ENCODE data around the gene EIF3D. TPM values are rescaled to one million over a fixed set of nuclear protein-coding genes. Genes with fewer than 3 reads are reported as not detected.
A peak's percentile ranks its signal among the peaks of the same experiment; 100 is the strongest.

The EIF3D gene
- total RNA-seq, 1 experiment from 2014 or later = 351 TPM

DNA sequence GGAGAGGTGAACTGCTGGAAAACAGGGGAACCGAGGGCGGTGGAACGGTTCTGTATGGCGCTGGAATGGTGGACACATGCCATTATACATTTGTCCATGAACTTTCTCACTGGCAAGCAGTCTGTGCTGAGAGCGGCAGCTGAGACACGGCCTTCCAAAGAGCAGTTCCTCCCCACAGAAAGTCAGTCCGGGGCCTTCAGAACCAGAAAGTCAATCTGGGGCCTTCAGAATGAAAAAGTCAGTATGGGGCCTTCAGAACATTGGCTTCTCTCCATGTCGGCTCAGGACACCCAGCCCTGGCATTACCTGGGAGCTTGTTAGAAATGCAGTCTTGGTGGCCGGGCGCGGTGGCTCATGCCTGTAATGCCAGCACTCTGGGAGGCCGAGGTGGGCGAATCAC, 56.3 kb downstream of the EIF3D start:
- H3K4me1 ChIP-seq (replicated peaks) = peaks cover 52% of the 10 kb centered on the region
- no peak for DNase-seq (ENCODE audit: low read depth in 1 of 2, low spot score in 2 of 2)
- H3K27me3 ChIP-seq (replicated peaks) = no peaks in the 10 kb centered on the region
- H3K9me3 ChIP-seq (replicated peaks) = no peaks in the 10 kb centered on the region
- H3K36me3 ChIP-seq = peaks cover 68% of the 10 kb centered on the region
- H3K4me3 ChIP-seq = no peak overlapping the region
- H3K27ac ChIP-seq = 0 out of 2 replicates have a peak overlapping the region, but pooled peaks have one; percentile 54

DNA sequence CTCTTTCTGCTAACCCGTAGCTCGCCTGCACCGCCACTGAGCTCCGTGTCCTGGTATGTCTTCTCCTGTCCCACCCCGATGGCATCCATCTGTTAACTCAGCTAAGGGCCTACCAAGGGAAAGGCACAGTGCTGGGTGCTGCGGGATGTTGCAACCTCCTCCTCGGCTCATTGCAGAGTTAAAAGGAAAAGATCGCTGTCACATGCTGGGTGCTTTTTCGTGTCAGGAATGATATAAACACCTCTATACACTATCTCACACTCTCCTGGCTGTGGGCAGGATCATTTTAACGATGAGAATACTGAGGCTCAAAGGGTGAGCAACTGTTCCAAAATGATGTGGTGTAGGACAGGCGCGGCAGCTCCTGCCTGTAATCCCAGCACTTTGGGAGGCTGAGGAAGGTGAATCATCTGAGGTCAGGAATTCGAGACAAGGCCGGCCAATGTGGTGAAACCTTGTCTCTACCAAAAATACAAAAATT, 57.6 kb downstream of the EIF3D start:
- H3K4me3 ChIP-seq = no peak overlapping the region
- H3K27me3 ChIP-seq (replicated peaks) = no peaks in the 10 kb centered on the region
- H3K36me3 ChIP-seq = peaks cover 66% of the 10 kb centered on the region
- no peaks in the 10 kb centered on the region for H3K9me3 ChIP-seq (replicated peaks)
- DNase-seq (ENCODE audit: low read depth in 1 of 2, low spot score in 2 of 2) = peak; percentile 57 to 80
- peaks cover 65% of the 10 kb centered on the region for H3K4me1 ChIP-seq (replicated peaks)
- peak overlapping the region; percentile 54 for H3K27ac ChIP-seq

DNA sequence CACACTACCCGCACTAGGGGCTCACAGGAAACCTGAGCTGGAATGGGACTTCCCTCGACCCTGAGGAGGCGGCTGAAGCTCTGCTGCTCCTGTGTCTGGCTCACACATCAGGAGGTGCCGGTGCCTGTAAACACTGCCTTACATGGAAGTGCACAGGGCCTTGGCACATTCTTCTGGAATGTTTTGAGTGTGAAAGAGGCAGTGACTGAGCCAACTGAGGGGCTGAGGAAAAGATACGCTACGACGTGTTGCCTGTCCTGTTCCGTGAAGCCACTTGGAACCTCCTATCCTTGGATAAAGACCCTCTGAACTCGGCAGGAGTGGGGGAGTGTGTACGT, 58.0 kb downstream of the EIF3D start:
- peaks cover 69% of the 10 kb centered on the region for H3K4me1 ChIP-seq (replicated peaks)
- peaks cover 62% of the 10 kb centered on the region for H3K36me3 ChIP-seq
- no peaks in the 10 kb centered on the region for H3K27me3 ChIP-seq (replicated peaks)
- no peaks in the 10 kb centered on the region for H3K9me3 ChIP-seq (replicated peaks)
- no peak overlapping the region for H3K4me3 ChIP-seq
- peak overlapping the region; percentile 54 for H3K27ac ChIP-seq
- DNase-seq (ENCODE audit: low read depth in 1 of 2, low spot score in 2 of 2) = peak in 1 of 2 experiments; percentile 38

GRCh38 chr22:36470162-36470993, 58.6 kb downstream of the EIF3D start:
- Histone ChIP-seq H3K9me3 (replicated peaks) (no peaks in the 10 kb centered on the region), H3K36me3 (peaks cover 56% of the 10 kb centered on the region), H3K4me3 (no peak overlapping the region), H3K27me3 (replicated peaks) (no peaks in the 10 kb centered on the region), H3K4me1 (replicated peaks) (peaks cover 75% of the 10 kb centered on the region), H3K27ac (peak overlapping the region; percentile 53)
- peak; percentile 89 to 90 for DNase-seq (ENCODE audit: low read depth in 1 of 2, low spot score in 2 of 2)

- peaks cover 85% of the 10 kb centered on the region for H3K4me1 ChIP-seq (replicated peaks)
- H3K4me3 ChIP-seq = no peak overlapping the region
Measured at GRCh38 chr22:36469094-36469710, 59.8 kb downstream of the EIF3D start.

DNA sequence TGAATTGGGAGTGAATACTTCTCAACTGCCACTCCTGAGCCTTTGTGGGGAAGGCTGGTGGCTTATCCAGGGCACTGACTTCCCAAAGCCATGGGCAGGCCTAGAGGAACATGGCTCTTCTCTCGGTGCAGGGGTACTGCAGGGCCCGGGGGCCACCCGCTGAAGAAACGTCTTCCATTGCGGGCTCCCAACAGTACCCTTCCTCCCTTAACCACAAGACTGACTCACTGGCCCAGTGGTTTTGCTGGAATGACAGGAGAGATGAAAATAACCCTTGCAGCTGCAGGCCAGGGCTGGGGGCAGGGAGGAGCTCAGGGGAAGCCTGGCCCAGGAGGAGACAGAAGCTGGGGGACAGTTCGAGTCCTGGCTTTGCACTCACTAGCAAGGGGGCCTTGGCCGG, 61.0 kb downstream of the EIF3D start:
- H3K27me3 ChIP-seq (replicated peaks) = no peaks in the 10 kb centered on the region
- no peaks in the 10 kb centered on the region for H3K9me3 ChIP-seq (replicated peaks)
- H3K4me3 ChIP-seq = no peak overlapping the region
- H3K36me3 ChIP-seq = peaks cover 32% of the 10 kb centered on the region
- H3K27ac ChIP-seq = peak overlapping the region; percentile 94
- H3K4me1 ChIP-seq (replicated peaks) = peaks cover 85% of the 10 kb centered on the region
- DNase-seq (ENCODE audit: low read depth in 1 of 2, low spot score in 2 of 2) = peak; percentile 96 to 97

More at GRCh38 chr22:36469094-36469710, 59.8 kb downstream of the EIF3D start:
- H3K27ac ChIP-seq = peak overlapping the region; percentile 53; the same call in 1 of the 2 replicates
- no peaks in the 10 kb centered on the region for H3K27me3 ChIP-seq (replicated peaks)
- H3K9me3 ChIP-seq (replicated peaks) = no peaks in the 10 kb centered on the region
- peak in 1 of 2 experiments; percentile 31 for DNase-seq (ENCODE audit: low read depth in 1 of 2, low spot score in 2 of 2)
- peaks cover 45% of the 10 kb centered on the region for H3K36me3 ChIP-seq

- no peaks in the 10 kb centered on the region for H3K27me3 ChIP-seq (replicated peaks)
- H3K4me1 ChIP-seq (replicated peaks) = peaks cover 85% of the 10 kb centered on the region
- H3K27ac ChIP-seq = peak overlapping the region; percentile 94
- peak; percentile 88 to 89 for DNase-seq (ENCODE audit: low read depth in 1 of 2, low spot score in 2 of 2)
- H3K4me3 ChIP-seq = no peak overlapping the region
- H3K9me3 ChIP-seq (replicated peaks) = no peaks in the 10 kb centered on the region
- peaks cover 25% of the 10 kb centered on the region for H3K36me3 ChIP-seq
Measured at GRCh38 chr22:36467042-36467810, 61.7 kb downstream of the EIF3D start.

- no peaks in the 10 kb centered on the region for H3K9me3 ChIP-seq (replicated peaks)
- H3K4me1 ChIP-seq (replicated peaks) = peaks cover 85% of the 10 kb centered on the region
- H3K4me3 ChIP-seq = no peak overlapping the region
- peaks cover 18% of the 10 kb centered on the region for H3K36me3 ChIP-seq
- no peak for DNase-seq (ENCODE audit: low read depth in 1 of 2, low spot score in 2 of 2)
- no peaks in the 10 kb centered on the region for H3K27me3 ChIP-seq (replicated peaks)
- H3K27ac ChIP-seq = peak overlapping the region; percentile 94
Measured at GRCh38 chr22:36466258-36466657, 62.7 kb downstream of the EIF3D start.

DNA sequence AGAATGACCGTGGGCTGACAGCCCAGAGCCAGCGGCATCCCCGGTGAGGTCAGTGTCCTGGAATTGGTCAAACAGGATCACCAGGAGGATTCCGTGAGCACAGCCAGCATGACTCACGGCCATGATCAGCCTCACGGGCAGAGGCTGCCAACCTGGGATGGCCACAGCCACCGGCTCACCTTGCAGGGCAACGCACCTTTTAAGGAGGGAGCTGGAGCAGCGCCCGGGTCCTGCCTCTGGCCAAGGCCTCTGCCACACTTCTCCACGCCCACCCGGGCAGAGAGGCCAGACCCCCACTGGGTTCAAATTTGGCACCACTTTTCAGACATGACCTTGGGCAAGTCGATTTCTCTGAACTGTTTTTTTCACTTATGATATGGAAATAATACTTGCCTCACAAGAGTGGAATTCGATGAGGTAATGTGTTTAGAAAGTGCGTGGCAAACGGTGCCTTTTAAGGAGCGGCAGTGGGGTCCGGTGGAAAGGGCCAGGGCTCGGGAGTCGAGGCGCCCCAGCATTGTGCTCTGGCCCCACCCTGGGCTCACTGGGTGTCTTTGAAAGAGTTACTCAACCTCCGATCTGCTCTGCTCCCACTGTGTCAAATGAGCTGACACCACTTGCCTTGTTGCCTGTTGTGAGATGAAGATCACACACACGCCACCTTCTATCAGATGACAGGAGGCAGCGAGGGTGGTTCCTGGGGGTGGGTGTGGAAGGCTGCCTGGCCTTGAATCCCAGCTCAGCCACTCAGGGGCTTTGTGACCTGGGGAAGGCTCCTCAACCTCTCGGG, 63.5 kb downstream of the EIF3D start:
- Histone ChIP-seq H3K4me1 (replicated peaks) (peaks cover 78% of the 10 kb centered on the region), H3K27me3 (replicated peaks) (no peaks in the 10 kb centered on the region), H3K4me3 (no peak overlapping the region), H3K27ac (peak overlapping the region; percentile 94), H3K9me3 (replicated peaks) (no peaks in the 10 kb centered on the region), H3K36me3 (peaks cover 12% of the 10 kb centered on the region)
- peak; percentile 93 to 97 for DNase-seq (ENCODE audit: low read depth in 1 of 2, low spot score in 2 of 2)

DNA sequence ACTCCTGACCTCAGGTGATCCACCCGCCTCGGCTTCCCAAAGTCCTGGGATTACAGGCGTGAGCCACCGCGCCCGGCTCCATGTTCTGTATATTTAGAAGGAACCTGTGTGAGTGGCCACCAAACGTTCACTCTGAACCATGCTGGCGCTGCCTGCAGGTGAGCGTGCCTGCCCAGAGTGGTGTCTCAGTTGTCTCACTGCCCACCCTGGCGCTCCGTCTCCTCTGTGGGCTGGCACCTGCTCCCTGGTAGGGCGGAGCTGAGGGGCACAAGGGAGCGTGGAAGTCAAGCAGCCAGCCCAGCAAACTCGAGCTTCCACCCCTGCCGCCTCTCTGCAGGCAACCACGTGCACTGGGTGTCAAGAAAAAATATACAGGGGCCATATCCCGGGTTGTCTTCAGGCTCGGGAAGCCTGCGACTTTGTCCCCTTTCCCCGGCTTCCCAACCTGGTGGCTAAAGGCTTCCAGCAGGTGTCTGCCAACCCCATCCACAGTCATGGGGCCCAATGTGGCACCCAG, 64.2 kb downstream of the EIF3D start:
- DNase-seq (ENCODE audit: low read depth in 1 of 2, low spot score in 2 of 2) = no peak
- H3K9me3 ChIP-seq (replicated peaks) = no peaks in the 10 kb centered on the region
- peaks cover 71% of the 10 kb centered on the region for H3K4me1 ChIP-seq (replicated peaks)
- no peaks in the 10 kb centered on the region for H3K27me3 ChIP-seq (replicated peaks)
- H3K27ac ChIP-seq = peak overlapping the region; percentile 94
- H3K4me3 ChIP-seq = no peak overlapping the region
- peaks cover 12% of the 10 kb centered on the region for H3K36me3 ChIP-seq

DNA sequence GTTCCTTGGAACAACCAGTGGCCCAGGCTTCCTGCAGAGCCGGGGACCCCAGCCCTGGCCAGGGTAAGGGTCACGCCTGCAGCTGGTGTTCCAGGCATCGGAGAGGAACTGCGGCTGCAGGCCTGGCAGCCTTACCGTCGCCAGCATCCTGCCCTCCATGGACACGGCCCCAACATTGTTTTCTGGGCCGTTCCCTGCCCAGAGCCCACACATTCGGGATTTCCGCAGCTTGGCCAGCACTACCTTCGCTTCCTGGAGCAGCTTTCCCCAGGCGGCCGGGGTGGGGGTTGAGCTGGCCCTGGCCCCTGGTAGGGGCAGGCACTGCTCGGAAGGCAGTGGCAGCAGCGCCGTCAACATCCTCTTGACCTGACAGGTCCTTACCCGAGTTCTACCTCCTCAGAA, 65.2 kb downstream of the EIF3D start:
- Histone ChIP-seq H3K27ac (no peak overlapping the region), H3K4me1 (replicated peaks) (peaks cover 61% of the 10 kb centered on the region), H3K36me3 (peaks cover 12% of the 10 kb centered on the region), H3K4me3 (no peak overlapping the region), H3K9me3 (replicated peaks) (no peaks in the 10 kb centered on the region), H3K27me3 (replicated peaks) (no peaks in the 10 kb centered on the region)
- DNase-seq (ENCODE audit: low read depth in 1 of 2, low spot score in 2 of 2) = no peak

DNA sequence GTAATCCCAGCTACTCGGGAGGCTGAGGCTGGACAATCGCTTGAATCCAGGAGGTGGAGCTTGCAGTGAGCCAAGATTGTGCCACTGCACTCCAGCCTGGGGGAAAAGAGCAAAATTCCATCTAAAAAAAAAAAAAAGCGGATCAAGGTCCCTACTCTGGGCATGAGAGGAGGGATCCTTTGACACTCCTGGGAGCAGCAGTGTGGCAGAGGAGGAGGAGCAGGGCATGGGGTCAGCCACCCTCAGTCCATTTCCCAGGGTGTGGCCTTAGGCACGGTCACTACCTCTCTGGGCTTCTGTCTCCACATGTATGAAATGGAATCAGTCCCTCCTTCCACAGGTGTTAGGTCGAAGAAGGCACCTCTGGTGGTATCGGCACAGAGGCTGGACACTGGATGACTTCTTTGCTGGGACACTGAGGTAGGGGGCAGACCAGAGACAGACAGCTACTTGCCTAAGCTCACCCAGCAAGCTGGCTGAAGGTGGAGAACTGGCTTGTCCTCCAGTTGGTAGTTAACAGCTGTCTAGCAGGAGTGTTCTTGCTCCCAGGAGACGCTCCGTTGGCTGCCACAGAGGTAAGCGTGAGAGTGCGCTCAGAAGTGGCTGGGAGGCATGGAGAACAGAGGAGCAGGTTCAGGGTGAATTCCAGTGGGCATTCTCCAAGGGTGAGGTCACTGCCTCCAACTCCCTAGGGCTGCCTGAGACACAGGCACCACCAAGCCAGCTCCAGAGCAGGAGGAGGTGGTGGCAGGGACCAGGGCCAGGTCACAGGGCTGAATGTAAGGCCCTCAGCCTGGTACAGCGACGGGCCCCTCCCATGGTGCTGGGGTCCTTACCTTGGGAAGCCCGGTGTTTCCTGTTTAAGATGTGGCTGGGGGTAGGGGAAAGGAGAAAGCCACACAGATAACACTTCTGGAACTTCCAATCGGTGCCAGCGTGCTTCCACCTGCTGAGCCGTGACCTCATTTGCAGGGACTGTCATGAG, 67.0 kb downstream of the EIF3D start:
- Histone ChIP-seq H3K4me1 (replicated peaks) (peaks cover 49% of the 10 kb centered on the region), H3K36me3 (peaks cover 7% of the 10 kb centered on the region), H3K27ac (peak overlapping the region; percentile 78), H3K9me3 (replicated peaks) (no peaks in the 10 kb centered on the region), H3K4me3 (no peak overlapping the region), H3K27me3 (replicated peaks) (no peaks in the 10 kb centered on the region)
- DNase-seq (ENCODE audit: low read depth in 1 of 2, low spot score in 2 of 2) = peak; percentile 89 to 96
